ENCODE measurements around the gene HECTD3.
"Not testable (repeated sequence)": the region's sequence is repeated elsewhere in the genome, so short reads cannot be mapped to it uniquely, and the experiment has no call there.

Gene HECTD3

DNA sequence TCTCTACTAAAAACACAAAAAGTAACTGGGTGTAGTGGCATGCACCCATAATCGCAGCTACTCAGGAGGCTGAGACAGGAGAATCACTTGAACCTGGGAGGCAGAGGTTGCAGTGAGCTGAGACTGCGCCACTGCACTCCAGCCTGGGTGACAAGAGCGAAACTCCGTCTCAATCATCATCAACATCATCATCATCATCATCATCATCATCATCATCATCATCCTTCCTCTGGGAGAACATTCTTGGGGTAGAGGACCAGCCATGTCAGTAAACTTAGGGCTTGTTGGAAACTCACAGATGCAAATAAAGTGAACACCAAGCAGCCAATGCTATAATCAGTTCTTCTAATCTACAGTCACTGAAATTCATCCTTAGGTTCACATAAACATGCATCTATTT, 49.1 kb downstream of the HECTD3 start:
- not testable (repeated sequence) for H3K27me3 ChIP-seq (ENCODE audit: control insufficient read depth, insufficient read depth, low read length); H3K4me1 ChIP-seq (ENCODE audit: control insufficient read depth, insufficient read depth, low read length); H3K9ac ChIP-seq (ENCODE audit: low read length); H3K27ac ChIP-seq (ENCODE audit: low read depth, low read length); H3K36me3 ChIP-seq (ENCODE audit: control insufficient read depth, insufficient read depth, low read length); H3K4me3 ChIP-seq (ENCODE audit: low read length)

DNA sequence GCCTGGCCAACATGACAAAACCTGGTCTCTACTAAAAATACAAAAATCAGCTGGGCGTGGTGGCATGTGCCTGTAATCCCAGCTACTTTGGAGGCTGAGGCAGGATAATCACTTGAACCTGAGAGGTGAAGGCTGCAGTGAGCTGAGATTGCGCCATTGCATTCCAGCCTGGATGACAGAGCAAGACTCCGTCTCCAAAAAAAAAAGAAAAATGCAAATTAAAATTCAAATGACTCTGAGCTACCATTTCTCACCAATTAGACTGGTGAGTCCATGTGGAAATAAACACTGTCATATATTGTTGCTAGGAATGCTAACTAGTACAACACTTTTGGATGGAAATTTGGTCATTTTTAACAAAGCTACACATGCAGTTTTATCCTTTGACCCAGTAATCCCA, 53.6 kb downstream of the HECTD3 start:
- H3K9ac ChIP-seq (ENCODE audit: low read length); H3K27ac ChIP-seq (ENCODE audit: low read depth, low read length); H3K27me3 ChIP-seq (ENCODE audit: control insufficient read depth, insufficient read depth, low read length); H3K4me1 ChIP-seq (ENCODE audit: control insufficient read depth, insufficient read depth, low read length); H3K4me3 ChIP-seq (ENCODE audit: low read length); H3K36me3 ChIP-seq (ENCODE audit: control insufficient read depth, insufficient read depth, low read length): not testable (repeated sequence)

DNA sequence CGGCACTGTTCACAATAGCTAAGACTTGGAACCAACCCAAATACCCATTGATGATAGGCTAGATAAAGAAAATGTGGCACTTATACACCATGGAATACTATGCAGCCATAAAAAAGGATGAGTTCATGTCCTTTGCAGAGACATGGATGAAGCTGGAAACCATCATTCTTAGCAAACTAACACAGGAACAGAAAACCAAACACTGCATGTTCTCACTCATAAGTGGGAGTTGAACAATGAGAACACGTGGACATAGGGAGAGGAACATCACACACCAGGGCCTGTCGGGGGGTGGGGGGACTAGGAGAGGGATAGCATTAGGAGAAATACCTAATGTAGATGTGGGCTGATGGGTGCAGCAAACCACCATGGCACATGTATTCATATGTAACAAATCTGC, 55.0 kb downstream of the HECTD3 start:
- not testable (repeated sequence) for H3K27ac ChIP-seq (ENCODE audit: low read depth, low read length); H3K27me3 ChIP-seq (ENCODE audit: control insufficient read depth, insufficient read depth, low read length); H3K36me3 ChIP-seq (ENCODE audit: control insufficient read depth, insufficient read depth, low read length); H3K4me3 ChIP-seq (ENCODE audit: low read length); H3K4me1 ChIP-seq (ENCODE audit: control insufficient read depth, insufficient read depth, low read length); H3K9ac ChIP-seq (ENCODE audit: low read length)

Measured in rectal smooth muscle tissue (tissue), 1 donor.